Stomach (tissue), 9 donors: ENCODE measurements around the gene CDKL4. TPM values are rescaled to one million over a fixed set of nuclear protein-coding genes. Genes with fewer than 3 reads are reported as not detected.

Source experiments
- DNase-seq, 2 donors: peaks; one replicate each; pipeline versions ENCODE4 v3.0.0 to v3.0.0-alpha.2; 2013 to 2019
- H3K27ac ChIP-seq, 5 donors: fragments of 200-600 bp in 4 of 5; sonication (generic) in 4 of 5; one replicate each; pipeline ENCODE4 v1.5.1; 2013 to 2019; ENCODE audit warnings: mild to moderate bottlenecking in 1 of 5, moderate library complexity in 1 of 5
- H3K27me3 ChIP-seq, 3 donors: fragments of 200-600 bp; sonication (generic); one replicate each; pipeline ENCODE4 v1.5.1; 2017 to 2019; ENCODE audit warnings: mixed run types in 1 of 3
- H3K36me3 ChIP-seq, 4 donors: fragments of 200-600 bp; sonication (generic); 1 replicate in 3 of 4; 2 replicates in 1 of 4; pipeline ENCODE4 v1.5.1; 2016 to 2019
- H3K4me1 ChIP-seq, 4 donors: fragments of 200-600 bp; sonication (generic); one replicate each; pipeline ENCODE4 v1.5.1; 2016 to 2019
- H3K4me3 ChIP-seq, 4 donors: fragments of 200-600 bp; sonication (generic) in 3 of 4; one replicate each; pipeline ENCODE4 v1.5.1; 2016 to 2019; ENCODE audit warnings: mild to moderate bottlenecking in 1 of 4
- H3K9me3 ChIP-seq, 4 donors: fragments of 200-600 bp; sonication (generic); one replicate each; pipeline ENCODE4 v1.5.1; 2016 to 2019
- CTCF ChIP-seq, 7 experiments: fragments of 450-650 bp in 4 of 7; fragments of 200-600 bp in 3 of 7; sonication (generic) in 3 of 7; IDR thresholded peaks; one replicate each; pipeline ENCODE4 v1.5.1; 2016 to 2019; ENCODE audit warnings: antibody characterized with exemption in 7 of 7, control low read depth in 2 of 7, mild to moderate bottlenecking in 1 of 7
- EP300 ChIP-seq: sonication (generic); formaldehyde crosslinking; IDR thresholded peaks from one replicate; pipeline ENCODE4 v1.6.1; 2017; ENCODE audit warnings: antibody characterized with exemption
- POLR2A ChIP-seq, 4 donors: fragments of 450-650 bp; IDR thresholded peaks; one replicate each; pipeline ENCODE4 v1.6.1; 2016; ENCODE audit warnings: antibody characterized with exemption in 4 of 4, control low read depth in 2 of 4, mild to moderate bottlenecking in 1 of 4, moderate library complexity in 1 of 4
- POLR2AphosphoS5 ChIP-seq, 3 donors: sonication (generic); formaldehyde crosslinking; IDR thresholded peaks; one replicate each; pipeline ENCODE4 v1.6.1; 2016; ENCODE audit warnings: antibody characterized with exemption in 3 of 3
- WGBS, 5 donors: extraction: QIAGEN DNeasy Blood & Tissue Kit in 3 of 5; methylation state at CpG; one replicate each; pipeline versions ENCODE4 v1.1.5 to v1.1.7; 2013 to 2018; 5-methylcytosine and 5-hydroxymethylcytosine counted together
- intact Hi-C: fragments of 100-400 bp; cut with DNase I; formaldehyde crosslinking; loops from one replicate; pipeline ENCODE4 v1.15.1; 2023; ENCODE audit warnings: low total_unique reads
- polyA plus RNA-seq, 3 donors: library from polyadenylated mRNA; stranded (reverse); fragments of 200-250 nt; gene quantifications; one replicate each; pipeline ENCODE4 v1.2.3, GENCODE V29; 2013
- total RNA-seq, 5 donors: library from RNA; depleted of rRNA; stranded (reverse); fragments of >200 nt; gene quantifications; one replicate each; pipeline versions ENCODE4 v1.1.0 to v1.2.3, GENCODE V29; 2014 to 2016
- donor health status: healthy with polysubstance abuse.
- donor health status: Bipolar disorder and iron deficiency.
- donor health status: healthy.

Gene CDKL4
- total and polyA plus RNA-seq, 8 donors: 3.2 to 4.2 TPM; not detected in 6

- Histone ChIP-seq H3K4me1 (peaks cover 0 to 11% (median 0%) of the 10 kb centered on the region in 4 donors), H3K27ac (no peak overlapping the region), H3K36me3 (no peaks in the 10 kb centered on the region), H3K9me3 (no peaks in the 10 kb centered on the region), H3K4me3 (no peak overlapping the region), H3K27me3 (no peaks in the 10 kb centered on the region)
- DNase-seq: no peak
- WGBS, 5 donors: 74 to 89% (median 85%) methylated on average over 3 of the region's 3 CpGs
- intact Hi-C loops: no loop called here
- TF ChIP-seq POLR2A (IDR thresholded peaks at IDR 0.05) (no peak), EP300 (no peak), POLR2AphosphoS5 (IDR thresholded peaks at IDR 0.05) (no peak), CTCF (IDR thresholded peaks at IDR 0.05) (no peak)
Measured at GRCh38 chr2:39154944-39155343, 88.8 kb downstream of the CDKL4 start.

- peaks cover 0 to 9% (median 0%) of the 10 kb centered on the region in 4 donors for H3K4me1 ChIP-seq
- TF ChIP-seq EP300 (no peak), POLR2A (IDR thresholded peaks at IDR 0.05) (no peak), POLR2AphosphoS5 (IDR thresholded peaks at IDR 0.05) (no peak), CTCF (IDR thresholded peaks at IDR 0.05) (no peak)
- H3K9me3 ChIP-seq: no peaks in the 10 kb centered on the region
- no peak overlapping the region for H3K27ac ChIP-seq
- H3K27me3 ChIP-seq: no peaks in the 10 kb centered on the region
- no peaks in the 10 kb centered on the region for H3K36me3 ChIP-seq
- 89 to 100% (median 97%) methylated on average over 1 of the region's 1 CpG for WGBS, 5 donors
- no peak overlapping the region for H3K4me3 ChIP-seq
- intact Hi-C loops: no loop called here
- peak in 1 of 2 donors; percentile 21 for DNase-seq
Measured at GRCh38 chr2:39153312-39153711, 90.5 kb downstream of the CDKL4 start.

- Histone ChIP-seq H3K4me1 (peaks cover 0 to 9% (median 0%) of the 10 kb centered on the region in 4 donors), H3K27me3 (no peaks in the 10 kb centered on the region), H3K36me3 (no peaks in the 10 kb centered on the region), H3K4me3 (no peak overlapping the region), H3K27ac (no peak overlapping the region), H3K9me3 (no peaks in the 10 kb centered on the region)
- TF ChIP-seq EP300 (no peak), POLR2AphosphoS5 (IDR thresholded peaks at IDR 0.05) (no peak), POLR2A (IDR thresholded peaks at IDR 0.05) (no peak)
- DNase-seq: no peak
- WGBS, 5 donors: 80 to 90% (median 88%) methylated on average over 2 of the region's 2 CpGs
- intact Hi-C loops: no loop called here
Measured at GRCh38 chr2:39152504-39152903, 91.3 kb downstream of the CDKL4 start.

- no peak overlapping the region for H3K27ac ChIP-seq
- no peak for TF ChIP-seq CTCF (IDR thresholded peaks at IDR 0.05)
- TF ChIP-seq EP300: no peak
- TF ChIP-seq POLR2A (IDR thresholded peaks at IDR 0.05): no peak
- TF ChIP-seq POLR2AphosphoS5 (IDR thresholded peaks at IDR 0.05): no peak
Measured at GRCh38 chr2:39150890-39151497, 92.8 kb downstream of the CDKL4 start.

GRCh38 chr2:39150102-39150562 is 93.6 kb downstream of the CDKL4 start:
- no peak for DNase-seq
- no peaks in the 10 kb centered on the region for H3K9me3 ChIP-seq
- H3K36me3 ChIP-seq: no peaks in the 10 kb centered on the region
- no peak overlapping the region for H3K27ac ChIP-seq
- no peak overlapping the region for H3K4me3 ChIP-seq
- peaks cover 0 to 9% (median 0%) of the 10 kb centered on the region in 4 donors for H3K4me1 ChIP-seq
- intact Hi-C loops: no loop called here
- H3K27me3 ChIP-seq: no peaks in the 10 kb centered on the region
- 93 to 96% (median 95%) methylated on average over 6 of the region's 6 CpGs for WGBS, 5 donors
- no peak for TF ChIP-seq POLR2A (IDR thresholded peaks at IDR 0.05)
- no peak for TF ChIP-seq CTCF (IDR thresholded peaks at IDR 0.05)

More at GRCh38 chr2:39150890-39151497, 92.8 kb downstream of the CDKL4 start:
- WGBS, 5 donors: 53 to 73% (median 66%) methylated on average over 9 of the region's 9 CpGs
- Histone ChIP-seq H3K4me1 (peaks cover 0 to 9% (median 0%) of the 10 kb centered on the region in 4 donors), H3K27me3 (no peaks in the 10 kb centered on the region), H3K9me3 (no peaks in the 10 kb centered on the region), H3K4me3 (no peak overlapping the region), H3K36me3 (no peaks in the 10 kb centered on the region)
- no peak for DNase-seq
- intact Hi-C loops: no loop called here
